Esophagus squamous epithelium (tissue), 5 donors: ENCODE results near the gene PCSK6. TPM values are rescaled to one million over a fixed set of nuclear protein-coding genes. Genes with fewer than 3 reads are reported as not detected.
A peak's percentile ranks its signal among the peaks of the same experiment; 100 is the strongest.

Source experiments
- DNase-seq: peaks from one replicate; lab custom pipeline; 2025; lab: John Stamatoyannopoulos, UW
- H3K27ac ChIP-seq, 4 donors: fragments of 200-600 bp; sonication (generic); one replicate each; pipeline ENCODE4 v1.5.1; 2016 to 2019; ENCODE audit warnings: mild to moderate bottlenecking in 1 of 4
- H3K27me3 ChIP-seq, 4 donors: fragments of 200-600 bp; sonication (generic); 1 replicate in 3 of 4; 2 replicates in 1 of 4; pipeline versions ENCODE4 v1.5.1 to v1.6.0; 2017 to 2021; ENCODE audit warnings: antibody characterized with exemption in 1 of 4
- H3K36me3 ChIP-seq, 3 donors: fragments of 200-600 bp; sonication (generic); one replicate each; pipeline ENCODE4 v1.5.1; 2016 to 2019
- H3K4me1 ChIP-seq, 3 donors: fragments of 200-600 bp; sonication (generic); one replicate each; pipeline ENCODE4 v1.5.1; 2017 to 2019
- H3K4me3 ChIP-seq, 4 donors: fragments of 200-600 bp; sonication (generic); 1 replicate in 3 of 4; 2 replicates in 1 of 4; pipeline ENCODE4 v1.5.1; 2016 to 2019; ENCODE audit warnings: mild to moderate bottlenecking in 2 of 4, moderate library complexity in 1 of 4
- H3K9me3 ChIP-seq, 3 donors: fragments of 200-600 bp; sonication (generic); one replicate each; pipeline ENCODE4 v1.5.1; 2016 to 2019
- POLR2A ChIP-seq, 4 donors: fragments of 450-650 bp; IDR thresholded peaks; one replicate each; pipeline ENCODE4 v1.6.1; 2017; ENCODE audit warnings: antibody characterized with exemption in 4 of 4, mild to moderate bottlenecking in 4 of 4, moderate library complexity in 3 of 4
- WGBS, 2 donors: methylation state at CpG; one replicate each; pipeline ENCODE4 v1.1.5; 2018; 5-methylcytosine and 5-hydroxymethylcytosine counted together
- intact Hi-C: fragments of 100-400 bp; cut with DNase I; formaldehyde crosslinking; loops from one replicate; pipeline ENCODE4 v1.15.0; 2022
- total RNA-seq, 4 donors: library from RNA; depleted of rRNA; stranded (reverse); fragments of >200 nt; gene quantifications; one replicate each; pipeline ENCODE4 v1.1.0, GENCODE V29; 2016
- TF ChIP-seq, protein P1 (sequence below), 6 experiments: fragments of 450-650 bp in 4 of 6; fragments of 200-600 bp in 2 of 6; sonication (generic) in 2 of 6; IDR thresholded peaks; one replicate each; pipeline ENCODE4 v1.5.1; 2016 to 2019; ENCODE audit warnings: antibody characterized with exemption in 6 of 6, mild to moderate bottlenecking in 4 of 6, moderate library complexity in 4 of 6
- donor health status: DM: yes; HTN: yes; CAD: no.

Gene PCSK6
- total RNA-seq, 4 donors from 2014 or later: 5.1 to 13.8 (median 9.2) TPM

DNA sequence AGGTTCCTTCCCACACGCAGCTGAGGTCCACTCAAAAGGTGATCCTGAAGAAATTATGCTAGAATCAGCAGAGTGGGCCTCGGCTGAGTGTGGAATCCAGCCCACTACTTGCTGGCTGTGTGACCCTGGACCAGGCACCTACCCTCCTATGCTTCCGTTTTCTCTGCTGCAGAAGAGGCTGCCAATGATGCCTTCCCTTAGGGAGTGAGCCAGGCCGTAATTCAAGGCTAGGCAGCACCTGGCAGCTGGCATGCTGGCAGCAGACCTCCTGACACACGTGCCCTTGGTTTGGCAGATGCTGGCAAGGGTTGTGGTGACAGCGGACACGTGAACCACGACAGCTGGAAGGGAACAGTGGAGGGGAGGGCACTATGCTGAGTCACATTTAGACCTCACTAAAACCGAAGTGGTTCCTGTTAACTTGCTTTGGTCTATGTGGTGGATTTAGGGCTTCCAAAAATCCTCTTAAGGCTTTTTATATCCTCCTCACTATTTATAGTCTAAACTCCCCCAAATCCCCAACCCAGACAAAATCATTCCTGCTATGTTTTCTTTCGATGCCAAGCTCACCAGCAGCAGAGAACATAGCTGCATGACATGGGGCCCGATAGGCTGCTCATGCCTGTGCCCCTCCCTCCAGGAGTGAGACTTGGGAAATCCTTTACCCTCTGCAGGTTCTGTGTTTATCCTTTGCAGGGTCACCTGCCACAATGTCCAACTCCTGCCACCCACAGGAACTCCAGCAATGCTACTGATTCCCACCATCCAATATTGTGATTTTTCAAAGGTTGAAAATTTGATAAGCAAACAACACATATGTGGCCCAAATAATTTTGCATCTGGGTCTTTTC, 10.6 kb upstream of the PCSK6 start:
- TF ChIP-seq POLR2A (IDR thresholded peaks at IDR 0.05): no peak
- TF ChIP-seq, protein P1, sequence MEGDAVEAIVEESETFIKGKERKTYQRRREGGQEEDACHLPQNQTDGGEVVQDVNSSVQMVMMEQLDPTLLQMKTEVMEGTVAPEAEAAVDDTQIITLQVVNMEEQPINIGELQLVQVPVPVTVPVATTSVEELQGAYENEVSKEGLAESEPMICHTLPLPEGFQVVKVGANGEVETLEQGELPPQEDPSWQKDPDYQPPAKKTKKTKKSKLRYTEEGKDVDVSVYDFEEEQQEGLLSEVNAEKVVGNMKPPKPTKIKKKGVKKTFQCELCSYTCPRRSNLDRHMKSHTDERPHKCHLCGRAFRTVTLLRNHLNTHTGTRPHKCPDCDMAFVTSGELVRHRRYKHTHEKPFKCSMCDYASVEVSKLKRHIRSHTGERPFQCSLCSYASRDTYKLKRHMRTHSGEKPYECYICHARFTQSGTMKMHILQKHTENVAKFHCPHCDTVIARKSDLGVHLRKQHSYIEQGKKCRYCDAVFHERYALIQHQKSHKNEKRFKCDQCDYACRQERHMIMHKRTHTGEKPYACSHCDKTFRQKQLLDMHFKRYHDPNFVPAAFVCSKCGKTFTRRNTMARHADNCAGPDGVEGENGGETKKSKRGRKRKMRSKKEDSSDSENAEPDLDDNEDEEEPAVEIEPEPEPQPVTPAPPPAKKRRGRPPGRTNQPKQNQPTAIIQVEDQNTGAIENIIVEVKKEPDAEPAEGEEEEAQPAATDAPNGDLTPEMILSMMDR (IDR thresholded peaks at IDR 0.05): no peak
- peak overlapping the region in 3 of 4 donors; percentile 24 to 64 (median 48) for H3K27ac ChIP-seq
- no peaks in the 10 kb centered on the region for H3K9me3 ChIP-seq
- H3K4me1 ChIP-seq: peaks cover 5 to 61% (median 12%) of the 10 kb centered on the region in 3 donors
- H3K4me3 ChIP-seq: no peak overlapping the region
- intact Hi-C loops: loop anchor here (10.0 kb wide), 1 partner anchor 195 kb away; no protein-coding TSS in a partner anchor
- no peaks in the 10 kb centered on the region for H3K36me3 ChIP-seq
- peaks cover 0 to 57% (median 0%) of the 10 kb centered on the region in 4 donors for H3K27me3 ChIP-seq
- no peak for DNase-seq
- 27 to 30% methylated on average over 10 of the region's 11 CpGs for WGBS, 2 donors

DNA sequence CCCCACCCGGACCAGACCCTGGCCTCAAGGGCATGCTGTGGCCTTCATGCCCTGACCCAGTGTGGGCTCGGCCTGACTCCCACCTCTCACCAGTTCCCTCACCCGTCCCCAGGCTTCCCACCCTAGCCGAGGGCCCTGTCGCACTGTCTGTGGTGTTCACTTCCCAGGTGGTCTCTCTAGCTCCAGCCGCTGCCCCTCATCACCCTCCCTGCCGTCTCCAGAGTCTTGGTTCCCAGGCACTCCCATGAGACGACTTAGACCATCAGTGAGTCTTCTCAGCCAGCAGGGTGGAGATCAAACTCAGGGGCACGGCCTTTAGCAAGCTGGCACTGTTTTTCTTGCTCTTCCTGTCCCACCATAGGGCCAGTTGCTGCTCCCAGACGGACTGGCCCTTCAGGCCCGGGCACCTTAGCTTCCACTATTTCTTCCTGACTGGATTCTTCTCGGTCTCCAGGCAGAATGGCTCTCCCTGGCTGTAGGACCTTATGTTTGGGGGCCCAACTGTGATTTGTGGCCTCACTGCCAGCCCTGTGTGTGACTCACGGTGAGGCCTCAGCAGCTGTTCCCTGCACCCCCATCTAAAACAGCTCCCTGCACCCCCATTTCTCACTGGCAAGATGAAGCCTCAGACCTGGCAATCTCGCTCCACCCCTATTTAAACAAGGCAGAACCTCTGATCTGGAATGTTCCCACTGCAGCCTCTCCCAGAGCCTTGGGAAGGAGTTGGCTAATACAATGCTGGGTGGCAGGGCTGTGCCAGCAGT, 9.4 kb upstream of the PCSK6 start:
- TF ChIP-seq, protein P1 (IDR thresholded peaks at IDR 0.05): no peak
- TF ChIP-seq POLR2A (IDR thresholded peaks at IDR 0.05): no peak
- H3K4me3 ChIP-seq: no peak overlapping the region
- no peak for DNase-seq
- peaks cover 0 to 69% (median 1%) of the 10 kb centered on the region in 4 donors for H3K27me3 ChIP-seq
- no peaks in the 10 kb centered on the region for H3K36me3 ChIP-seq
- H3K27ac ChIP-seq: peak overlapping the region; percentile 14 to 64 (median 49)
- 54 to 60% methylated on average over 6 to 14 of the region's 14 CpGs for WGBS, 2 donors
- intact Hi-C loops: loop anchor here (10.0 kb wide), 1 partner anchor 194 kb away; no protein-coding TSS in a partner anchor
- H3K9me3 ChIP-seq: no peaks in the 10 kb centered on the region
- peaks cover 5 to 61% (median 12%) of the 10 kb centered on the region in 3 donors for H3K4me1 ChIP-seq

DNA sequence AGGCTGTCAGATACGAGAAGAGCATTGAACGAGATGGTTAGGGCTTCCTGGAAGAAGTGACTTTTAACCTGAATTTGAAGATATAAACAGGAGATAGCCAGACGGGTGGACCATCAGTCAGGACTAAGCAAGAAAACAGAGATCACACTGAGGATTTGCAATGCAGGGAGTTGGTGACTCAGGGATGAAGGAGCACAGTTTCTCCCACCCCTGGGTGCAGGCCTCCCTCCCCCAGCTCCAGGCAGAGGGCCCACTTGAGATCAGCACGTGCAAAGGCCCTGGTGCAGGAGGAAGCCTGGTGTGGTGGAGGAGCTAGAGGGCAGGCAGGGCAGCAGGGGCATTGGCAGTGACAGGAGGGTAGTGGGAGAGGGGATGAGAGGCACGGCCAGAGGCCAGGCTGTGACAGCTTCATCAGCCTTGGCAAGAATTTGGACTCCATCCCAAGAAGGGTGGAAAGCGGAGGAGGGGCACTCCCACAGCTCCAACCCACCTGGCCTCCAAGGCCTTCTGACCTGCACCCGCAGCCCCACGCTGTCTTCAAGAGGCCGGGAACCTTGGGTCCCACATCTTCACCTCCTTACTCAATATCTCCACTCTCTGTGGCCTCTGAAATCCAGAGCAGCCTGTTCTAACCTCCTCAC, 8.7 kb upstream of the PCSK6 start:
- Histone ChIP-seq H3K27me3 (peaks cover 0 to 73% (median 1%) of the 10 kb centered on the region in 4 donors), H3K4me3 (no peak overlapping the region), H3K4me1 (peaks cover 5 to 61% (median 12%) of the 10 kb centered on the region in 3 donors), H3K36me3 (no peaks in the 10 kb centered on the region), H3K27ac (peak overlapping the region in 3 of 4 donors; percentile 3 to 64 (median 50)), H3K9me3 (no peaks in the 10 kb centered on the region)
- intact Hi-C loops: loop anchor here (10.0 kb wide), 1 partner anchor 193 kb away; no protein-coding TSS in a partner anchor
- DNase-seq: no peak
- WGBS, 2 donors: 77 to 83% methylated on average over 8 to 9 of the region's 9 CpGs
- no peak for TF ChIP-seq POLR2A (IDR thresholded peaks at IDR 0.05)
- TF ChIP-seq, protein P1 (IDR thresholded peaks at IDR 0.05): no peak

DNA sequence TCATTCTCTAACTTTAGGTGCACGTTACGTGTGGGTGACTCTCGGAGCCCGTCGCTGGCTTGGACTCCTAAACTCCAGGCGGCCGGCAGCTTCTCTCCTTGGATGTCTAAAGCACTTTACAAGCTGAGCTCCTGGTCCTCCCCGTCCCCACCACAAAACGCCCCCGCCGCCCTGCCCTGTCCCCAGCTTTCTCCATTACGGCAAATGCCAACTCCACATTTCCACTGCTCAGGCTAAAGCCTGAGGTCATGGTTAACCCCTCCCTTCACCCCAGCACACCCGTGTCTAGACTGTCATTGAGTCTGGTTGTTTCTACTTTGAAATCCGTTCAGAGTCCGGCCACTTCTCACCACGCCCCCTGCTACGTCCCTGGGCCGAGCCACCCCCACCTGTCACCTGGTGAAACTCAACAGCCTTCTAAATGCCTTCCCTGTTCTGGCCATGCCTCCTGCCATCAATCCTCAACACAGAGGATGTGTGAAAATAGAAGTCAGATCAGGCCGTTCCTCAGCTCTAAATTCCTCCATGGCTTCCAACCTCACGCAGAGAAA, 8.1 kb upstream of the PCSK6 start:
- Histone ChIP-seq H3K27me3 (peaks cover 0 to 67% (median 1%) of the 10 kb centered on the region in 4 donors), H3K4me1 (peaks cover 5 to 61% (median 12%) of the 10 kb centered on the region in 3 donors), H3K27ac (peak overlapping the region in 1 of 4 donors; percentile 64), H3K9me3 (no peaks in the 10 kb centered on the region), H3K36me3 (no peaks in the 10 kb centered on the region), H3K4me3 (no peak overlapping the region)
- 81 to 82% methylated on average over 19 to 20 of the region's 20 CpGs for WGBS, 2 donors
- intact Hi-C loops: loop anchor here (10.0 kb wide), 1 partner anchor 193 kb away; no protein-coding TSS in a partner anchor
- no peak for DNase-seq
- TF ChIP-seq, protein P1 (IDR thresholded peaks at IDR 0.05): no peak
- no peak for TF ChIP-seq POLR2A (IDR thresholded peaks at IDR 0.05)
